Type B pancreatic cell (in vitro differentiated cells): ENCODE data around the gene HEMGN. TPM values are rescaled to one million over a fixed set of nuclear protein-coding genes. Genes with fewer than 3 reads are reported as not detected.
"Not testable (repeated sequence)": the region's sequence is repeated elsewhere in the genome, so short reads cannot be mapped to it uniquely, and the experiment has no call there.

Source experiments
- DNase-seq: peaks from one replicate; pipeline ENCODE4 v3.0.0; 2021; ENCODE audit warnings: mixed read lengths; ENCODE audit not compliant: unreplicated experiment; ENCODE audit errors: extremely low spot score
- H3K27ac Mint-ChIP-seq: 2 replicates; pipeline ENCODE4 v1.8.0; 2021; ENCODE audit warnings: mild to moderate bottlenecking, mixed read lengths
- H3K27me3 Mint-ChIP-seq: 2 replicates; pipeline ENCODE4 v1.8.0; 2021; ENCODE audit warnings: mixed read lengths
- H3K36me3 Mint-ChIP-seq: 2 replicates; pipeline ENCODE4 v1.8.0; 2021; ENCODE audit warnings: mixed read lengths
- H3K4me1 Mint-ChIP-seq: one replicate; pipeline ENCODE4 v1.8.0; 2021; ENCODE audit warnings: mixed read lengths; ENCODE audit not compliant: unreplicated experiment
- H3K4me3 Mint-ChIP-seq: 2 replicates; pipeline ENCODE4 v1.8.0; 2021; ENCODE audit warnings: mild to moderate bottlenecking, mixed read lengths
- H3K9me3 Mint-ChIP-seq: 2 replicates; pipeline ENCODE4 v1.8.0; 2021; ENCODE audit warnings: mixed read lengths
- CTCF ChIP-seq: fragments of 200-600 bp; sonication (generic); conservative IDR thresholded peaks from 2 replicates; pipeline ENCODE4 v1.5.0; 2021; ENCODE audit warnings: antibody characterized with exemption, mild to moderate bottlenecking
- total RNA-seq: library from RNA; stranded (reverse); gene quantifications from 2 replicates; pipeline ENCODE4 v1.2.1, GENCODE V29; 2021; ENCODE audit warnings: low replicate concordance

Gene HEMGN
- total RNA-seq, 1 donor from 2014 or later, result not detected

- Mint-ChIP-seq H3K4me1 (no peaks in the 10 kb centered on the region), H3K27me3 (peaks cover 16% of the 10 kb centered on the region), H3K9me3 (no peaks in the 10 kb centered on the region), H3K27ac (no peak overlapping the region), H3K4me3 (no peak overlapping the region), H3K36me3 (no peaks in the 10 kb centered on the region)
- TF ChIP-seq CTCF, result no peak
- no peak for DNase-seq
Measured at GRCh38 chr9:97961361-97961760, 23.4 kb upstream of the HEMGN start.

- not testable (repeated sequence) for H3K9me3 Mint-ChIP-seq, DNase-seq, H3K27ac Mint-ChIP-seq, H3K4me3 Mint-ChIP-seq, H3K36me3 Mint-ChIP-seq, H3K4me1 Mint-ChIP-seq
- peaks cover 14% of the 10 kb centered on the region for H3K27me3 Mint-ChIP-seq
Measured at GRCh38 chr9:97960678-97961328, 22.8 kb upstream of the HEMGN start.

GRCh38 chr9:97959585-97959984 lies 21.6 kb upstream of the HEMGN start:
- Mint-ChIP-seq H3K4me1 (no peaks in the 10 kb centered on the region), H3K4me3 (no peak overlapping the region), H3K27me3 (peaks cover 14% of the 10 kb centered on the region), H3K27ac (no peak overlapping the region), H3K36me3 (no peaks in the 10 kb centered on the region), H3K9me3 (no peaks in the 10 kb centered on the region)
- TF ChIP-seq CTCF, result no peak
- DNase-seq, result no peak

- DNase-seq, result no peak
- no peak for TF ChIP-seq CTCF
- H3K9me3 Mint-ChIP-seq, result no peaks in the 10 kb centered on the region
- H3K4me1 Mint-ChIP-seq, result no peaks in the 10 kb centered on the region
- no peak overlapping the region for H3K27ac Mint-ChIP-seq
- no peak overlapping the region for H3K4me3 Mint-ChIP-seq
- no peaks in the 10 kb centered on the region for H3K36me3 Mint-ChIP-seq
- H3K27me3 Mint-ChIP-seq, result peaks cover 15% of the 10 kb centered on the region
Measured at GRCh38 chr9:97958812-97959511, 21.0 kb upstream of the HEMGN start.

GRCh38 chr9:97956331-97956730 lies 18.4 kb upstream of the HEMGN start:
- Mint-ChIP-seq H3K9me3 (no peaks in the 10 kb centered on the region), H3K36me3 (no peaks in the 10 kb centered on the region), H3K4me1 (no peaks in the 10 kb centered on the region), H3K27me3 (peaks cover 16% of the 10 kb centered on the region), H3K4me3 (no peak overlapping the region), H3K27ac (no peak overlapping the region)
- TF ChIP-seq CTCF, result no peak
- no peak for DNase-seq

- peak; percentile 68 for TF ChIP-seq CTCF
- Mint-ChIP-seq H3K27ac (no peak overlapping the region), H3K9me3 (no peaks in the 10 kb centered on the region), H3K36me3 (no peaks in the 10 kb centered on the region), H3K27me3 (peaks cover 25% of the 10 kb centered on the region), H3K4me3 (no peak overlapping the region), H3K4me1 (no peaks in the 10 kb centered on the region)
- no peak for DNase-seq
Measured at GRCh38 chr9:97954550-97954989, 16.6 kb upstream of the HEMGN start.

GRCh38 chr9:97950873-97951272 lies 12.9 kb upstream of the HEMGN start:
- H3K4me3 Mint-ChIP-seq, H3K4me1 Mint-ChIP-seq, H3K36me3 Mint-ChIP-seq, DNase-seq, H3K27ac Mint-ChIP-seq, H3K9me3 Mint-ChIP-seq: not testable (repeated sequence)
- H3K27me3 Mint-ChIP-seq, result peaks cover 58% of the 10 kb centered on the region

GRCh38 chr9:97947094-97947493 lies 9.1 kb upstream of the HEMGN start:
- DNase-seq, H3K9me3 Mint-ChIP-seq, H3K4me3 Mint-ChIP-seq, H3K36me3 Mint-ChIP-seq, H3K27ac Mint-ChIP-seq, H3K4me1 Mint-ChIP-seq: not testable (repeated sequence)
- peaks cover 52% of the 10 kb centered on the region for H3K27me3 Mint-ChIP-seq

- DNase-seq, H3K27ac Mint-ChIP-seq, H3K9me3 Mint-ChIP-seq, H3K4me3 Mint-ChIP-seq, H3K4me1 Mint-ChIP-seq, H3K36me3 Mint-ChIP-seq: not testable (repeated sequence)
- H3K27me3 Mint-ChIP-seq, result peaks cover 63% of the 10 kb centered on the region
Measured at GRCh38 chr9:97945470-97945869, 7.5 kb upstream of the HEMGN start.
